ENCODE data around the gene EVI2A.
A peak's percentile ranks its signal among the peaks of the same experiment; 100 is the strongest.
"Not testable (repeated sequence)": the region's sequence is repeated elsewhere in the genome, so short reads cannot be mapped to it uniquely, and the experiment has no call there.

EVI2A gene

GRCh38 chr17:31327534-31328159, 6.2 kb upstream of the EVI2A start:
- Histone ChIP-seq H3K4me3 (ENCODE audit: low read length) (no peak overlapping the region), H3K27ac (ENCODE audit: low read depth, low read length) (no peak overlapping the region), H3K4me1 (ENCODE audit: control insufficient read depth, insufficient read depth, low read length) (no peaks in the 10 kb centered on the region), H3K36me3 (ENCODE audit: control insufficient read depth, insufficient read depth, low read length) (peaks cover 5% of the 10 kb centered on the region), H3K9ac (ENCODE audit: low read length) (no peak overlapping the region), H3K27me3 (ENCODE audit: control insufficient read depth, insufficient read depth, low read length) (no peaks in the 10 kb centered on the region)

GRCh38 chr17:31323551-31323950, 2.1 kb upstream of the EVI2A start:
- Histone ChIP-seq H3K9ac (ENCODE audit: low read length) (no peak overlapping the region), H3K4me1 (ENCODE audit: control insufficient read depth, insufficient read depth, low read length) (no peaks in the 10 kb centered on the region), H3K27me3 (ENCODE audit: control insufficient read depth, insufficient read depth, low read length) (no peaks in the 10 kb centered on the region), H3K27ac (ENCODE audit: low read depth, low read length) (no peak overlapping the region), H3K4me3 (ENCODE audit: low read length) (no peak overlapping the region), H3K36me3 (ENCODE audit: control insufficient read depth, insufficient read depth, low read length) (peaks cover 5% of the 10 kb centered on the region)

- Histone ChIP-seq H3K27ac (ENCODE audit: low read depth, low read length) (no peak overlapping the region), H3K36me3 (ENCODE audit: control insufficient read depth, insufficient read depth, low read length) (peaks cover 5% of the 10 kb centered on the region), H3K27me3 (ENCODE audit: control insufficient read depth, insufficient read depth, low read length) (no peaks in the 10 kb centered on the region), H3K9ac (ENCODE audit: low read length) (no peak overlapping the region), H3K4me1 (ENCODE audit: control insufficient read depth, insufficient read depth, low read length) (no peaks in the 10 kb centered on the region), H3K4me3 (ENCODE audit: low read length) (no peak overlapping the region)
These were observed 544 bp upstream of the EVI2A start for GRCh38 chr17:31321966-31322365.

- Histone ChIP-seq H3K36me3 (ENCODE audit: control insufficient read depth, insufficient read depth, low read length) (no peaks in the 10 kb centered on the region), H3K4me3 (ENCODE audit: low read length) (peak overlapping the region; percentile 20), H3K27me3 (ENCODE audit: control insufficient read depth, insufficient read depth, low read length) (no peaks in the 10 kb centered on the region), H3K4me1 (ENCODE audit: control insufficient read depth, insufficient read depth, low read length) (no peaks in the 10 kb centered on the region), H3K27ac (ENCODE audit: low read depth, low read length) (no peak overlapping the region), H3K9ac (ENCODE audit: low read length) (no peak overlapping the region)
These were observed 631 bp downstream of the EVI2A start for GRCh38 chr17:31320791-31321190.

GRCh38 chr17:31320241-31320640, 1.2 kb downstream of the EVI2A start:
- Histone ChIP-seq H3K36me3 (ENCODE audit: control insufficient read depth, insufficient read depth, low read length) (no peaks in the 10 kb centered on the region), H3K9ac (ENCODE audit: low read length) (no peak overlapping the region), H3K27ac (ENCODE audit: low read depth, low read length) (no peak overlapping the region), H3K4me3 (ENCODE audit: low read length) (no peak overlapping the region), H3K27me3 (ENCODE audit: control insufficient read depth, insufficient read depth, low read length) (no peaks in the 10 kb centered on the region), H3K4me1 (ENCODE audit: control insufficient read depth, insufficient read depth, low read length) (no peaks in the 10 kb centered on the region)

- no peaks in the 10 kb centered on the region for H3K4me1 ChIP-seq (ENCODE audit: control insufficient read depth, insufficient read depth, low read length)
- peak overlapping the region; percentile 40 for H3K27ac ChIP-seq (ENCODE audit: low read depth, low read length)
These were observed 2.4 kb downstream of the EVI2A start for GRCh38 chr17:31318851-31319661.

GRCh38 chr17:31318298-31318801, 3.1 kb downstream of the EVI2A start:
- peak overlapping the region; percentile 40 for H3K27ac ChIP-seq (ENCODE audit: low read depth, low read length)
- H3K4me1 ChIP-seq (ENCODE audit: control insufficient read depth, insufficient read depth, low read length), result no peaks in the 10 kb centered on the region
- H3K4me3 ChIP-seq (ENCODE audit: low read length), result peak overlapping the region; percentile 52
- H3K36me3 ChIP-seq (ENCODE audit: control insufficient read depth, insufficient read depth, low read length), result no peaks in the 10 kb centered on the region
- H3K9ac ChIP-seq (ENCODE audit: low read length), result no peak overlapping the region
- no peaks in the 10 kb centered on the region for H3K27me3 ChIP-seq (ENCODE audit: control insufficient read depth, insufficient read depth, low read length)

More at GRCh38 chr17:31318851-31319661, 2.4 kb downstream of the EVI2A start:
- no peak overlapping the region for H3K9ac ChIP-seq (ENCODE audit: low read length)
- no peaks in the 10 kb centered on the region for H3K27me3 ChIP-seq (ENCODE audit: control insufficient read depth, insufficient read depth, low read length)
- peak overlapping the region; percentile 52 for H3K4me3 ChIP-seq (ENCODE audit: low read length)
- no peaks in the 10 kb centered on the region for H3K36me3 ChIP-seq (ENCODE audit: control insufficient read depth, insufficient read depth, low read length)

- Histone ChIP-seq H3K4me1 (ENCODE audit: control insufficient read depth, insufficient read depth, low read length) (no peaks in the 10 kb centered on the region), H3K9ac (ENCODE audit: low read length) (no peak overlapping the region), H3K4me3 (ENCODE audit: low read length) (no peak overlapping the region), H3K27ac (ENCODE audit: low read depth, low read length) (no peak overlapping the region), H3K27me3 (ENCODE audit: control insufficient read depth, insufficient read depth, low read length) (no peaks in the 10 kb centered on the region), H3K36me3 (ENCODE audit: control insufficient read depth, insufficient read depth, low read length) (no peaks in the 10 kb centered on the region)
These were observed 6.7 kb downstream of the EVI2A start for GRCh38 chr17:31314782-31315100.

GRCh38 chr17:31313982-31314781, 7.2 kb downstream of the EVI2A start, which contains the start of gene EVI2B:
Gene EVI2B (minus strand): TSS chr17:31314054. CDS start chr17:31305609, 8,445 bp downstream.
- Histone ChIP-seq H3K27ac (ENCODE audit: low read depth, low read length) (no peak within 1 kb of the TSS), H3K27me3 (ENCODE audit: control insufficient read depth, insufficient read depth, low read length) (no peaks in the 10 kb centered on the region), H3K9ac (ENCODE audit: low read length) (no peak within 1 kb of the TSS), H3K4me1 (ENCODE audit: control insufficient read depth, insufficient read depth, low read length) (no peaks in the 10 kb centered on the region), H3K36me3 (ENCODE audit: control insufficient read depth, insufficient read depth, low read length) (no peaks in the 10 kb centered on the region), H3K4me3 (ENCODE audit: low read length) (peak within 1 kb of the TSS; percentile 19)

- H3K27ac ChIP-seq (ENCODE audit: low read depth, low read length); H3K4me1 ChIP-seq (ENCODE audit: control insufficient read depth, insufficient read depth, low read length); H3K27me3 ChIP-seq (ENCODE audit: control insufficient read depth, insufficient read depth, low read length); H3K9ac ChIP-seq (ENCODE audit: low read length); H3K36me3 ChIP-seq (ENCODE audit: control insufficient read depth, insufficient read depth, low read length): not testable (repeated sequence)
- peak overlapping the region; percentile 19 for H3K4me3 ChIP-seq (ENCODE audit: low read length)
These were observed 9.2 kb downstream of the EVI2A start for GRCh38 chr17:31312223-31312622.

- Histone ChIP-seq H3K36me3 (ENCODE audit: control insufficient read depth, insufficient read depth, low read length) (no peaks in the 10 kb centered on the region), H3K27me3 (ENCODE audit: control insufficient read depth, insufficient read depth, low read length) (no peaks in the 10 kb centered on the region), H3K4me1 (ENCODE audit: control insufficient read depth, insufficient read depth, low read length) (no peaks in the 10 kb centered on the region), H3K27ac (ENCODE audit: low read depth, low read length) (no peak overlapping the region), H3K9ac (ENCODE audit: low read length) (no peak overlapping the region), H3K4me3 (ENCODE audit: low read length) (peak overlapping the region; percentile 19)
These were observed 9.9 kb downstream of the EVI2A start for GRCh38 chr17:31311526-31311925.

- Histone ChIP-seq H3K4me1 (ENCODE audit: control insufficient read depth, insufficient read depth, low read length) (no peaks in the 10 kb centered on the region), H3K9ac (ENCODE audit: low read length) (no peak overlapping the region), H3K27me3 (ENCODE audit: control insufficient read depth, insufficient read depth, low read length) (no peaks in the 10 kb centered on the region), H3K36me3 (ENCODE audit: control insufficient read depth, insufficient read depth, low read length) (no peaks in the 10 kb centered on the region), H3K4me3 (ENCODE audit: low read length) (no peak overlapping the region), H3K27ac (ENCODE audit: low read depth, low read length) (no peak overlapping the region)
These were observed 10.5 kb downstream of the EVI2A start for GRCh38 chr17:31310886-31311285.
